ENCODE measurements around the gene HIP1R. TPM values are rescaled to one million over a fixed set of nuclear protein-coding genes. Genes with fewer than 3 reads are reported as not detected.

Gene HIP1R
- total and polyA plus RNA-seq, 2 of the 13 experiments (the other 11 are each of a cell fraction or from before 2014, with no cell fraction given), result 18.4 to 25.5 TPM

- TF ChIP-seq HINFP (CRISPR knock-in tag; IDR thresholded peaks at IDR 0.05; ENCODE audit: low read depth), result no peak
- TF ChIP-seq POLR2G (IDR thresholded peaks at IDR 0.05; ENCODE audit: low read depth, low read length), result no peak
- TF ChIP-seq IKZF5 (CRISPR knock-in tag; IDR thresholded peaks at IDR 0.05), result no peak; the same call in 1 of the 2 replicates
- no peak for TF ChIP-seq NPAS2 (CRISPR knock-in tag; IDR thresholded peaks at IDR 0.05; ENCODE audit: borderline replicate concordance)
- no peak for TF ChIP-seq TIGD3 (CRISPR knock-in tag; IDR thresholded peaks at IDR 0.05; ENCODE audit: borderline replicate concordance)
- TF ChIP-seq PAXIP1 (CRISPR knock-in tag; conservative IDR thresholded peaks at IDR 0.05), result no peak
- TF ChIP-seq SP1 (IDR thresholded peaks at IDR 0.05), result no peak
- TF ChIP-seq SP1 (CRISPR knock-in tag; IDR thresholded peaks at IDR 0.05), result no peak
- TF ChIP-seq ZNF597 (CRISPR knock-in tag; IDR thresholded peaks at IDR 0.05), result no peak
- TF ChIP-seq FOXM1 (CRISPR knock-in tag; IDR thresholded peaks at IDR 0.05), result no peak
- TF ChIP-seq CREB3 (CRISPR knock-in tag; IDR thresholded peaks at IDR 0.05), result no peak
- TF ChIP-seq ARNT2 (CRISPR knock-in tag; IDR thresholded peaks at IDR 0.05; ENCODE audit: low read depth), result no peak
- no peak for TF ChIP-seq ZNF24 (IDR thresholded peaks at IDR 0.05)
- TF ChIP-seq SATB2 (CRISPR knock-in tag; IDR thresholded peaks at IDR 0.05), result no peak
- TF ChIP-seq ZBTB34 (CRISPR knock-in tag; IDR thresholded peaks at IDR 0.05), result no peak
- peak in 1 of 2 experiments; percentile 50; a peak in 1 of 4 replicates for TF ChIP-seq EP300 (IDR thresholded peaks at IDR 0.05; ENCODE audit: low read depth in 2 of 2, low read length in 2 of 2)
- no peak for TF ChIP-seq EP300 (CRISPR knock-in tag; IDR thresholded peaks at IDR 0.05; ENCODE audit: borderline replicate concordance)
- TF ChIP-seq MXD3 (CRISPR knock-in tag; IDR thresholded peaks at IDR 0.05), result no peak
- no peak for TF ChIP-seq NBN (conservative IDR thresholded peaks at IDR 0.05)
Measured at GRCh38 chr12:122899887-122900286, 64.6 kb downstream of the HIP1R start (continued).

Measured in HepG2 (cell line).